ENCODE results near the gene RLF.

RLF gene

GRCh38 chr1:40183055-40183710 is 22.0 kb downstream of the RLF start:
- TF ChIP-seq SIN3A (IDR thresholded peaks at IDR 0.05; ENCODE audit: borderline replicate concordance, insufficient read depth, low read length) (no peak), REST (IDR thresholded peaks at IDR 0.05; ENCODE audit: insufficient read depth in 1 of 2, low read depth in 2 of 2, low read length in 2 of 2) (no peak), TAF1 (IDR thresholded peaks at IDR 0.05; ENCODE audit: borderline replicate concordance, insufficient read depth, low read length) (no peak), POLR2AphosphoS5 (IDR thresholded peaks at IDR 0.05; ENCODE audit: low read depth, low read length) (no peak), FOXP2 (optimal IDR thresholded peaks at IDR 0.05; ENCODE audit: borderline replicate concordance, extremely low read depth, extremely low read length, insufficient read depth) (no peak)

GRCh38 chr1:40184193-40184592 is 23.0 kb downstream of the RLF start:
- no peak for TF ChIP-seq TAF1 (IDR thresholded peaks at IDR 0.05; ENCODE audit: borderline replicate concordance, insufficient read depth, low read length)

- TF ChIP-seq SIN3A (IDR thresholded peaks at IDR 0.05; ENCODE audit: borderline replicate concordance, insufficient read depth, low read length) (no peak), REST (IDR thresholded peaks at IDR 0.05; ENCODE audit: insufficient read depth in 1 of 2, low read depth in 2 of 2, low read length in 2 of 2) (no peak), POLR2AphosphoS5 (IDR thresholded peaks at IDR 0.05; ENCODE audit: low read depth, low read length) (no peak), TAF1 (IDR thresholded peaks at IDR 0.05; ENCODE audit: borderline replicate concordance, insufficient read depth, low read length) (no peak), FOXP2 (optimal IDR thresholded peaks at IDR 0.05; ENCODE audit: borderline replicate concordance, extremely low read depth, extremely low read length, insufficient read depth) (no peak)
Observed at GRCh38 chr1:40185951-40186864, 25.0 kb downstream of the RLF start.

GRCh38 chr1:40187399-40187798 is 26.2 kb downstream of the RLF start:
- TF ChIP-seq POLR2AphosphoS5 (IDR thresholded peaks at IDR 0.05; ENCODE audit: low read depth, low read length) = no peak
- TF ChIP-seq SIN3A (IDR thresholded peaks at IDR 0.05; ENCODE audit: borderline replicate concordance, insufficient read depth, low read length) = no peak
- no peak for TF ChIP-seq TAF1 (IDR thresholded peaks at IDR 0.05; ENCODE audit: borderline replicate concordance, insufficient read depth, low read length)
- no peak for TF ChIP-seq FOXP2 (optimal IDR thresholded peaks at IDR 0.05; ENCODE audit: borderline replicate concordance, extremely low read depth, extremely low read length, insufficient read depth)

GRCh38 chr1:40197656-40198055 is 36.5 kb downstream of the RLF start:
- TF ChIP-seq TAF1 (IDR thresholded peaks at IDR 0.05; ENCODE audit: borderline replicate concordance, insufficient read depth, low read length) (no peak), POLR2AphosphoS5 (IDR thresholded peaks at IDR 0.05; ENCODE audit: low read depth, low read length) (no peak), REST (IDR thresholded peaks at IDR 0.05; ENCODE audit: insufficient read depth in 1 of 2, low read depth in 2 of 2, low read length in 2 of 2) (no peak), FOXP2 (optimal IDR thresholded peaks at IDR 0.05; ENCODE audit: borderline replicate concordance, extremely low read depth, extremely low read length, insufficient read depth) (no peak)

- TF ChIP-seq POLR2AphosphoS5 (IDR thresholded peaks at IDR 0.05; ENCODE audit: low read depth, low read length) = no peak
- TF ChIP-seq REST (IDR thresholded peaks at IDR 0.05; ENCODE audit: insufficient read depth in 1 of 2, low read depth in 2 of 2, low read length in 2 of 2) = no peak
- TF ChIP-seq SIN3A (IDR thresholded peaks at IDR 0.05; ENCODE audit: borderline replicate concordance, insufficient read depth, low read length) = no peak
- no peak for TF ChIP-seq TAF1 (IDR thresholded peaks at IDR 0.05; ENCODE audit: borderline replicate concordance, insufficient read depth, low read length)
Observed at GRCh38 chr1:40199126-40199525, 37.9 kb downstream of the RLF start.

Measured in PFSK-1 (cell line).